ENCODE measurements around the gene SFXN5.

SFXN5 gene

DNA sequence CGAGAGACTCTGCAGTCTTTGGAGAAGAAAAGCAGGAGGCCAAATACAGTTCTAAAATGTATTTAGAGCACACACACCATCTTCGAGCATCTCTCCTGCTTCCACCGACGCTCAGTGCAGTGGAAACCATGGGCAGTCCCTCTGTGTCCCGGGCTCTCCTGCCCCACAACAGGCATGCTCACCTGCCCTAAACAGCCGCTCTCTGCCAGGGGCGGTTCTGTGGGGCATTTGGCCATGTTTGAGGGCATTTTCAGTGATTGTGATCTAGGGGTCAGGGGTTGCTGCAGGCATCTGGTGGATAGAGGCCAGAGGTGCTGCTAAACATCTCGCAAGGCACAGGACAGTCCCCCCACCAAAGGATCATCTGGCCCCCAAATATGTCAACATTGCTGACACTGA lies 98.4 kb downstream of the SFXN5 start:
- TF ChIP-seq, protein P1, sequence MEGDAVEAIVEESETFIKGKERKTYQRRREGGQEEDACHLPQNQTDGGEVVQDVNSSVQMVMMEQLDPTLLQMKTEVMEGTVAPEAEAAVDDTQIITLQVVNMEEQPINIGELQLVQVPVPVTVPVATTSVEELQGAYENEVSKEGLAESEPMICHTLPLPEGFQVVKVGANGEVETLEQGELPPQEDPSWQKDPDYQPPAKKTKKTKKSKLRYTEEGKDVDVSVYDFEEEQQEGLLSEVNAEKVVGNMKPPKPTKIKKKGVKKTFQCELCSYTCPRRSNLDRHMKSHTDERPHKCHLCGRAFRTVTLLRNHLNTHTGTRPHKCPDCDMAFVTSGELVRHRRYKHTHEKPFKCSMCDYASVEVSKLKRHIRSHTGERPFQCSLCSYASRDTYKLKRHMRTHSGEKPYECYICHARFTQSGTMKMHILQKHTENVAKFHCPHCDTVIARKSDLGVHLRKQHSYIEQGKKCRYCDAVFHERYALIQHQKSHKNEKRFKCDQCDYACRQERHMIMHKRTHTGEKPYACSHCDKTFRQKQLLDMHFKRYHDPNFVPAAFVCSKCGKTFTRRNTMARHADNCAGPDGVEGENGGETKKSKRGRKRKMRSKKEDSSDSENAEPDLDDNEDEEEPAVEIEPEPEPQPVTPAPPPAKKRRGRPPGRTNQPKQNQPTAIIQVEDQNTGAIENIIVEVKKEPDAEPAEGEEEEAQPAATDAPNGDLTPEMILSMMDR (IDR thresholded peaks at IDR 0.05; ENCODE audit: insufficient read depth, low read length, missing control alignments) = no peak
- H3K4me3 ChIP-seq (ENCODE audit: low read depth, low read length) = no peak overlapping the region
- ChIA-PET POLR2A (interaction anchor here (1.2 kb wide), 1 partner anchor 80 kb away, joined by 5 read pairs; no protein-coding TSS in a partner anchor), CTCF (interaction anchor here (0.7 to 27.0 kb wide), 31 partner anchors 10 to 239 kb away, joined by 3 to 502 read pairs (median 10); partner anchors contain the start of gene SPR)
- no peak for DNase-seq (ENCODE audit: low read depth, low spot score)

DNA sequence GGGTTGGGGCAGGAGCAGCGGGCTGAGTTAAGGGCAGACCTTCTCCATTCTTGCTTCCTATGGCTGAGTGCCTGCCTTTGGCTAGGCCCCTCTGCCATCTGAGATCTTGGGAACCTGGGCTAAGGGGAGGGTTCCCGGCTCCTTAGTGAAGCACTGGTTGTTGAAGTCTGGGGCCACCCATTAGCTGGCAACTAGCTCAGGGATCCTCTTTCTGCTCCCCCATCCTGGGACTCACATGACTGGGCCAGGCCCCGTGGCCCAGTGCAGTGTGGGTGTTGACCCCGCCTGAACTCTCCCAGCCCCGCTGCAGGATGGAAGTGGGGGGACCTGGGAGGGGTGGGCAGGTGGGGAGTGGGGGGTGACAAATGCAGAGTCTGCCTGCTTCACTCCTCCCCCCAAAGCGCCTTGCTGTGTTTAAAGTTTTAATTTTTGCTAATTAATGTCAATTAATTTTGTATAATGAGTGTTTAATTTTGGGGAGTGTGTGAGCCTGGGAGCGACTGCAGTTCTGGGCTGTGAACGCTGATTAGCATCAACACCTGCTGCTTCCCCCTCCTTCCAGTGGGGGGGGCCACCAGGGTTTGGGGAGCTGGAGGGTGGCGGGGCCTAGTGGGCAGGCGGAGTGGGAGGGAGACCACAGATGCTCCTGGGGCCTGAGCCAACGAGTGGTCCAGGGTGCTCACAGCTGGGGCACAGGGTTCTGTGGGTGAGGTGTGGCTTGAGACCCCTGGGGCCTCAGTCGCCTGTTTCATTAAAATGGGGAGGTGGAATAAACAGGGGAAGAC lies 99.0 kb downstream of the SFXN5 start:
- ChIA-PET POLR2A (no interaction called here), CTCF (interaction anchor here (0.7 to 27.0 kb wide), 20 partner anchors 9 to 205 kb away, joined by 3 to 502 read pairs (median 18); no protein-coding TSS in a partner anchor)
- TF ChIP-seq, protein P1 (IDR thresholded peaks at IDR 0.05; ENCODE audit: insufficient read depth, low read length, missing control alignments) = no peak
- no peak overlapping the region for H3K4me3 ChIP-seq (ENCODE audit: low read depth, low read length)
- no peak for DNase-seq (ENCODE audit: low read depth, low spot score)

DNA sequence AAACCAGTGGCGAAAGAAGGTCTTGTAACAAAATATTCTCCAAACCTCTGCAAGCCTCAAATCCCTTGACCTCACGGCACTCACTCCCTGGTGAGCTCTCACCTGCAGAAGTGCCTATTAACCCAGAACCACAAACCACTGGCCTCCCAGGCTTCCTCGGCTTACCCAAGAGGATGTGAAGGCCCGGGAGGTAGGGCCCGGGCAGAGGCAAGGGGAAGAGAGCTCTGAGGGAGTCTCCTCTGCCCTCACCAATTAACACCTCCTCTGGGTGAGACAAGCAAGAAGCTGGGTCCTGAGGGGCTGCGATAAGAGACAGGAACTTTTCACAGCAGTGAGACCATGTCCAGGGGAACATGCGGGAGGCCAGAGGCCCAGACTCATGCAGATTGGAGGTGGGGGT lies 100.5 kb downstream of the SFXN5 start:
- no peak for DNase-seq (ENCODE audit: low read depth, low spot score)
- TF ChIP-seq, protein P1 (IDR thresholded peaks at IDR 0.05; ENCODE audit: insufficient read depth, low read length, missing control alignments) = no peak
- ChIA-PET CTCF (interaction anchor here (1.0 to 27.0 kb wide), 6 partner anchors 10 to 206 kb away, joined by 3 to 502 read pairs (median 4); no protein-coding TSS in a partner anchor), POLR2A (no interaction called here)
- no peak overlapping the region for H3K4me3 ChIP-seq (ENCODE audit: low read depth, low read length)

DNA sequence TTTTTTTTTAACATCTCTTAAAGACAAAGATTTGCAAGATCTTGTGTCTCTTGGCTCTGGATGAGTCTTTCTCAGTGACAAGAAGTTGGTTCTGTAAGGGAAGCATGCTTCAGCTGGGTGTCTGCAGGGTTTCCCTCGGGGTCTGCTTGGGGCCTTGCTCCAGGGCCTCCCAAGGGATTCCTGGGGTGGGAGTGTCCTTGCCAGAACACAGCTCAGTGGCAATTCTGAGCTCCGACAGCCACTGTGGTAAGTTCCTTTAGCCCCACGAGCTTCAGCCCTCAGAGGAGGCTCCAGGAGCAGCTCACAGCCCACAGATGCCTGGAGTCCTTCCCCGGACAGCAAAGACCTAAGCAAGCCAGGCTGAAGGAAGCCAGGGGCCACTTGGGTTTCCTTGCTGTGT lies 101.8 kb downstream of the SFXN5 start:
- POLR2A ChIA-PET = no interaction called here
- H3K4me3 ChIP-seq (ENCODE audit: low read depth, low read length) = no peak overlapping the region
- no peak for DNase-seq (ENCODE audit: low read depth, low spot score)
- CTCF ChIA-PET = interaction anchor here (27.0 kb wide), 1 partner anchor 75 kb away, joined by 502 read pairs; no protein-coding TSS in a partner anchor
- TF ChIP-seq, protein P1 (IDR thresholded peaks at IDR 0.05; ENCODE audit: insufficient read depth, low read length, missing control alignments) = no peak

- DNase-seq (ENCODE audit: low read depth, low spot score) = no peak
- POLR2A ChIA-PET = no interaction called here
- CTCF ChIA-PET = interaction anchor here (0.7 to 27.0 kb wide), 3 partner anchors 14 to 188 kb away, joined by 3 to 502 read pairs (median 3); no protein-coding TSS in a partner anchor
- TF ChIP-seq, protein P1 (IDR thresholded peaks at IDR 0.05; ENCODE audit: insufficient read depth, low read length, missing control alignments) = no peak
- no peak overlapping the region for H3K4me3 ChIP-seq (ENCODE audit: low read depth, low read length)
These were observed 103.2 kb downstream of the SFXN5 start for GRCh38 chr2:72968286-72968685.

DNA sequence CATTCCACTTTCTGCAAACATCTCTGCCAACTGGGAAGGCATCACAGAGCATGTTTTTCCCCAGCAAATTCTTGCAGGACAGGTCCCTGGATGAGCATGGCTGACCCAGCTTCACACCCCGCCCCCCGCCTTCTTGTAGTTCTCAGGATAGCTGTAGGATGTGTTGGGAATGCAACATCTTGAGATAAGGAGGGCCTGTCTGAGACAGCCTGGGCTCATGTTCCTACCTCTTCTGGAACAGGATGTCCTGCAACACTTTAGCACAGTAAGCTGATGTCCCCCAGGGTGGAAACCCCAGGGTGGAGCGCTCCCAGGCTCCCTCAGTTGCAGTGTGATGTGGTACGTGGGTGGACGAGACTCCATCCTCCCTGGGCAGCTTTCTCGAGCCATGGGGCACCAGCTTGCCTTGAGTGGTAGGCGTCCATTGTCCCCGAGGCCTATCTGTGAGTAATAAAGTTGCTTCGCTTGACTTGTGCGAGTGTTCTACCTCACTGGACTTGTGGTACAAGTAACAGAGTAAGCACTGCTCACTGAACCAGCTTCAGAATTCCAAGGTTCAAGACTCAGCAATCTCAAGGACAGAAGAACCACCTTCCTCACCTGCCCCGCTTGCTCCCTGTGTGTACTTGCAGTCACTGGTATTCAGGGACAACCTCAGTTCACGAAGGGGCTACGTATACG lies 105.6 kb downstream of the SFXN5 start:
- ChIA-PET CTCF (interaction anchor here (0.8 to 27.0 kb wide), 5 partner anchors 9 to 212 kb away, joined by 3 to 502 read pairs (median 9); partner anchors contain the start of gene SPR), POLR2A (no interaction called here)
- no peak for DNase-seq (ENCODE audit: low read depth, low spot score)
- no peak overlapping the region for H3K4me3 ChIP-seq (ENCODE audit: low read depth, low read length)
- TF ChIP-seq, protein P1 (IDR thresholded peaks at IDR 0.05; ENCODE audit: insufficient read depth, low read length, missing control alignments) = no peak

All from AG04449 (cell line).